Measurements from ENCODE around the gene RNF227. TPM values are rescaled to one million over a fixed set of nuclear protein-coding genes. Genes with fewer than 3 reads are reported as not detected.

The RNF227 gene
- total and polyA plus RNA-seq, 2 of the 8 experiments (the other 6 are each of a cell fraction or from before 2014, with no cell fraction given), result 0.63 to 1.7 TPM

- Histone ChIP-seq H3K27me3 (replicated peaks in 1 of 4; ENCODE audit: control insufficient read depth in 3 of 4, extremely low read depth in 1 of 4, insufficient read depth in 3 of 4, low read length in 3 of 4) (peaks cover 10 to 24% (median 22%) of the 10 kb centered on the region in 4 experiments), H2BK20ac (ENCODE audit: low read length) (no peak overlapping the region), H2BK5ac (ENCODE audit: low read depth, low read length) (no peak overlapping the region), H3K23ac (ENCODE audit: insufficient read length) (no peak overlapping the region), H3K18ac (ENCODE audit: extremely low read depth, low read length) (no peak overlapping the region), H3K9ac (replicated peaks in 1 of 4; ENCODE audit: extremely low read depth in 1 of 4, low read depth in 3 of 4, low read length in 3 of 4) (no peak overlapping the region), H3K4ac (replicated peaks; ENCODE audit: insufficient read length, low read depth, low read length) (no peak overlapping the region), H3K79me2 (ENCODE audit: control insufficient read depth in 1 of 2, insufficient read depth in 2 of 2, low read length in 2 of 2) (no peaks in the 10 kb centered on the region), H4K5ac (ENCODE audit: insufficient read length, low read depth, low read length) (no peak overlapping the region), H2BK12ac (ENCODE audit: low read depth, low read length) (no peak overlapping the region), H4K8ac (ENCODE audit: extremely low read depth, insufficient read depth, low read length) (no peak overlapping the region), H3K79me1 (ENCODE audit: low read depth, low read length) (no peaks in the 10 kb centered on the region), H3K14ac (ENCODE audit: insufficient read length) (no peak overlapping the region), H2BK15ac (ENCODE audit: low read length) (no peak overlapping the region), H2AFZ (ENCODE audit: low read length) (no peak overlapping the region), H3K9me3 (ENCODE audit: insufficient read depth in 2 of 2, low read depth in 1 of 2, low read length in 1 of 2) (no peaks in the 10 kb centered on the region), H3K4me1 (replicated peaks in 1 of 4; ENCODE audit: control insufficient read depth in 3 of 4, insufficient read depth in 4 of 4, low read length in 3 of 4) (peaks cover 0 to 6% (median 6%) of the 10 kb centered on the region in 4 experiments; a peak in 5 of 7 replicates), H2BK120ac (replicated peaks; ENCODE audit: low read depth, low read length) (no peak overlapping the region), H3K4me3 (ENCODE audit: extremely low read depth in 1 of 4, insufficient read depth in 2 of 4, low read depth in 3 of 4, low read length in 4 of 4) (no peak overlapping the region), H4K20me1 (replicated peaks in 1 of 2; ENCODE audit: control insufficient read depth in 1 of 2, insufficient read depth in 2 of 2, low read length in 2 of 2) (peaks cover 0 to 2% of the 10 kb centered on the region in 2 experiments), H3K27ac (ENCODE audit: low read depth, low read length) (no peak overlapping the region), H2AK5ac (ENCODE audit: low read depth, low read length) (no peak overlapping the region), H4K91ac (replicated peaks; ENCODE audit: insufficient read length, low read length) (no peak overlapping the region), H3K23me2 (ENCODE audit: low read depth, low read length) (peaks cover 7% of the 10 kb centered on the region), H3K36me3 (ENCODE audit: control insufficient read depth in 2 of 4, insufficient read depth in 4 of 4, low read length in 3 of 4) (peaks cover 0 to 3% (median 1%) of the 10 kb centered on the region in 4 experiments; a peak in 4 of 8 replicates), H3K56ac (replicated peaks; ENCODE audit: insufficient read length, low read depth, low read length) (no peak overlapping the region), H3K4me2 (ENCODE audit: insufficient read depth in 1 of 2, low read depth in 2 of 2, low read length in 2 of 2) (no peak overlapping the region)
- 34% methylated on average over 3 of the region's 3 CpGs; no CpG with 5 or more reads in 1 of the 2 experiments for WGBS, 2 experiments (ENCODE audit: extremely low coverage in 1 of 2, insufficient coverage in 1 of 2, insufficient read length in 1 of 2, insufficient replicate concordance in 2 of 2, low coverage in 1 of 2, low lambda C conversion rate in 2 of 2, missing lambda C conversion rate in 1 of 2)
- CTCF ChIA-PET (ENCODE audit: partially characterized antibody), result interaction anchor here (1.0 to 6.0 kb wide), 28 partner anchors 10 to 206 kb away, joined by 3 to 57 read pairs (median 6); partner anchors contain the start of genes CNTROB and TRAPPC1
- POLR2A ChIA-PET (ENCODE audit: partially characterized antibody), result interaction anchor here (0.6 to 1.8 kb wide), 3 partner anchors 9 to 227 kb away, joined by 3 to 4 read pairs (median 3); no protein-coding TSS in a partner anchor
- peak; percentile 94 to 96 for TF ChIP-seq RAD21 (IDR thresholded peaks at IDR 0.05 in 1 of 2, conservative IDR thresholded peaks at IDR 0.05 in 1 of 2; ENCODE audit: low read depth in 2 of 2, low read length in 2 of 2)
- no peak for TF ChIP-seq YY1 (IDR thresholded peaks at IDR 0.05; ENCODE audit: low read depth, low read length)
- TF ChIP-seq CTCF (IDR thresholded peaks at IDR 0.05; ENCODE audit: control extremely low read depth in 1 of 3, insufficient read depth in 1 of 3, low read depth in 1 of 3, low read length in 3 of 3), result peak in 2 of 3 experiments; percentile 80 to 84; a peak in 3 of 4 replicates
- FAIRE-seq, result peak; percentile 98
- DNase-seq (ENCODE audit: low read depth in 1 of 2, low spot score in 2 of 2), result no peak
These were observed 3.1 kb downstream of the RNF227 start for GRCh38 chr17:7912927-7913524.

Measured in H1 (cell line).